Prostate gland (tissue), 2 donors: ENCODE measurements around the gene DSE.

Experiments
- CTCF ChIP-seq, 4 experiments: fragments of 200-600 bp in 2 of 4; fragments of 450-650 bp in 2 of 4; sonication (generic) in 2 of 4; IDR thresholded peaks; 1 replicate in 3 of 4; 2 replicates in 1 of 4; pipeline ENCODE4 v1.5.1; 2016 to 2019; ENCODE audit warnings: antibody characterized with exemption in 4 of 4, mild to moderate bottlenecking in 2 of 4, moderate library complexity in 2 of 4
- POLR2A ChIP-seq: fragments of 450-650 bp; IDR thresholded peaks from one replicate; pipeline ENCODE4 v1.6.1; 2016; ENCODE audit warnings: antibody characterized with exemption, mild to moderate bottlenecking
- POLR2AphosphoS5 ChIP-seq: sonication (generic); formaldehyde crosslinking; IDR thresholded peaks from one replicate; pipeline ENCODE4 v1.6.1; 2017; ENCODE audit warnings: antibody characterized with exemption

- TF ChIP-seq POLR2A (no peak), POLR2AphosphoS5 (no peak), CTCF (IDR thresholded peaks at IDR 0.05) (no peak)
These were observed 55.8 kb downstream of the DSE start for GRCh38 chr6:116426551-116426950.
